ENCODE data around the gene FES.

DNA sequence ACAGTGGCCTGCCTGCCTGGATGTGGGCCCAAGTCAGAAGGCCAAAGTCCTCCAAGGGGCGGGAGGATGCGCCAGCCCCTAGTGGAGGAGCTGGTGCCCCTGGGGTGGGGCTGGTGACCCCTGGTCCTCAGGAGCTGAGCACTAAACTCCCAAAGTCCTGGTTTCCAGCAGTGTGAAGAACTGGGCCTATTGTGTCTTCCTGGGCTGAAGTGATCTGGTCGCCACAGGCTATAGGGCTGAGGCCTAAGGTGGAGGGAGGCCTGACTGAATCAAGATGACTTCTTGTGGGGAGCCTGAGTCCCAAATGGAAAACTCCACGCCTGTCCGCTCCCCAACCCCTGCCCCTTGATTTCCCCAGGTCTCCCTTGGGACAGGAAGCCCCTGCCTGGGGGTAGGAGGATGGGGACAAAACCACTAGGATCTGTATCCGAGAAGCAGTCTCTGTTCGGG, 753 bp upstream of the FES start:
- no peak for TF ChIP-seq CBX2 (IDR thresholded peaks at IDR 0.05; ENCODE audit: low read depth, low read length)
- no peak for TF ChIP-seq CBX2 (CRISPR knock-in tag; IDR thresholded peaks at IDR 0.05; ENCODE audit: low read depth)
- no peak for TF ChIP-seq RELA (CRISPR knock-in tag; IDR thresholded peaks at IDR 0.05)

Measured in HepG2 (cell line).